Neural cell (in vitro differentiated cells): Measurements from ENCODE around the gene ZNF750. TPM values are rescaled to one million over a fixed set of nuclear protein-coding genes. Genes with fewer than 3 reads are reported as not detected.
A peak's percentile ranks its signal among the peaks of the same experiment; 100 is the strongest.

Source experiments
- H2AFZ ChIP-seq: fragments of 200-600, 300-800 bp; sonication (generic), shearing (Covaris generic); 2 replicates; pipeline ENCODE4 v1.6.0; 2014; ENCODE audit warnings: low read depth, mild to moderate bottlenecking, antibody characterized with exemption, low read length, moderate library complexity
- H3F3A ChIP-seq: fragments of 200-600 bp; shearing (Covaris generic); 2 replicates; pipeline ENCODE4 v1.6.1; 2016; ENCODE audit warnings: mild to moderate bottlenecking, moderate library complexity, mixed read lengths, antibody characterized with exemption, low read length; ENCODE audit not compliant: insufficient read depth, poor library complexity, severe bottlenecking
- H3K27ac ChIP-seq: fragments of 200-600, 300-800 bp; sonication (generic), shearing (Covaris generic); 2 replicates; pipeline ENCODE4 v1.5.1; 2014; ENCODE audit warnings: mild to moderate bottlenecking, low read length, moderate library complexity
- H3K27me3 ChIP-seq: fragments of 300-800, 200-600 bp; sonication (generic), shearing (Covaris generic); 2 replicates; pipeline ENCODE4 v1.6.0; 2014; ENCODE audit warnings: mild to moderate bottlenecking, low read depth, low read length, moderate library complexity; ENCODE audit not compliant: insufficient read depth
- H3K36me3 ChIP-seq: fragments of 300-800, 200-600 bp; sonication (generic), shearing (Covaris generic); 2 replicates; pipeline ENCODE4 v1.5.1; 2014; ENCODE audit warnings: mild to moderate bottlenecking, antibody characterized with exemption, low read length, moderate library complexity; ENCODE audit not compliant: insufficient read depth
- H3K4me2 ChIP-seq: fragments of 300-800, 200-600 bp; sonication (generic), shearing (Covaris generic); 2 replicates; pipeline ENCODE4 v1.6.0; 2014; ENCODE audit warnings: mild to moderate bottlenecking, low read length
- H3K4me3 ChIP-seq: fragments of 300-800, 200-600 bp; sonication (generic), shearing (Covaris generic); 2 replicates; pipeline ENCODE4 v1.5.1; 2014; ENCODE audit warnings: mild to moderate bottlenecking, low read length, moderate library complexity
- H3K79me2 ChIP-seq: fragments of 200-600 bp; shearing (Covaris generic); replicated peaks from 2 replicates; pipeline ENCODE4 v1.6.0; 2014; ENCODE audit warnings: mild to moderate bottlenecking, low read length, moderate library complexity; ENCODE audit not compliant: insufficient read depth
- H3K9ac ChIP-seq: fragments of 300-800, 200-600 bp; sonication (generic), shearing (Covaris generic); 2 replicates; pipeline ENCODE4 v1.6.1; 2016; ENCODE audit warnings: mild to moderate bottlenecking, low read length, mixed read lengths
- H3K9me2 ChIP-seq: fragments of 200-600 bp; shearing (Covaris generic); 2 replicates; pipeline ENCODE4 v1.6.1; 2016; ENCODE audit warnings: mild to moderate bottlenecking, low read length, mixed read lengths; ENCODE audit not compliant: insufficient read depth
- H3K9me3 ChIP-seq: fragments of 200-600, 300-800 bp; sonication (generic), shearing (Covaris generic); 2 replicates; pipeline ENCODE4 v1.6.1; 2016; ENCODE audit warnings: mild to moderate bottlenecking, mixed run types, low read length, moderate library complexity, mixed read lengths
- H4K20me1 ChIP-seq: fragments of 200-600 bp; shearing (Covaris generic); 2 replicates; pipeline ENCODE4 v1.6.1; 2016; ENCODE audit warnings: mild to moderate bottlenecking, mixed run types; ENCODE audit not compliant: insufficient read depth
- EP300 ChIP-seq: fragments of 450-650 bp; conservative IDR thresholded peaks from 2 replicates; pipeline ENCODE4 v1.6.1; 2014; ENCODE audit warnings: antibody characterized with exemption, mild to moderate bottlenecking, moderate library complexity; ENCODE audit not compliant: poor library complexity, severe bottlenecking
- EZH2 ChIP-seq: fragments of 200-600, 300-800 bp; shearing (Covaris generic), sonication (generic); IDR thresholded peaks from 2 replicates; pipeline ENCODE4 v1.6.1; 2014; ENCODE audit warnings: antibody characterized with exemption, low read length, borderline replicate concordance, mild to moderate bottlenecking; ENCODE audit not compliant: insufficient read depth, poor library complexity, severe bottlenecking
- MXI1 ChIP-seq: fragments of 450-650 bp; conservative IDR thresholded peaks from 2 replicates; pipeline ENCODE4 v1.6.1; 2014; ENCODE audit warnings: antibody characterized with exemption, mild to moderate bottlenecking; ENCODE audit not compliant: poor library complexity, severe bottlenecking
- POLR2AphosphoS5 ChIP-seq: IDR thresholded peaks from 2 replicates; pipeline ENCODE4 v1.6.1; 2012
- RAD21 ChIP-seq: fragments of 450-650 bp; conservative IDR thresholded peaks from 2 replicates; pipeline ENCODE4 v1.6.1; 2014; ENCODE audit warnings: antibody characterized with exemption, mild to moderate bottlenecking, moderate library complexity
- SMC3 ChIP-seq: fragments of 450-650 bp; conservative IDR thresholded peaks from 2 replicates; pipeline ENCODE4 v1.6.1; 2014; ENCODE audit warnings: antibody characterized with exemption, mild to moderate bottlenecking, moderate library complexity; ENCODE audit not compliant: poor library complexity
- TAF1 ChIP-seq: IDR thresholded peaks from 2 replicates; pipeline ENCODE4 v1.6.1; 2012; ENCODE audit warnings: low read depth
- polyA plus RNA-seq: library from polyadenylated mRNA; depleted of rRNA; stranded (reverse); fragments of >200 nt; gene quantifications from 2 replicates; pipeline ENCODE4 v1.2.3, GENCODE V29; 2014
- TF ChIP-seq, protein P1 (sequence below): fragments of 450-650 bp; IDR thresholded peaks from 2 replicates; pipeline ENCODE4 v1.5.1; 2014; ENCODE audit warnings: antibody characterized with exemption, mild to moderate bottlenecking, moderate library complexity; ENCODE audit not compliant: poor library complexity, severe bottlenecking
- TF ChIP-seq, protein P2 (sequence below): IDR thresholded peaks from 2 replicates; pipeline ENCODE4 v1.6.1; 2012; ENCODE audit warnings: borderline replicate concordance

ZNF750 gene
- polyA plus RNA-seq, 1 donor from 2014 or later = not detected

DNA sequence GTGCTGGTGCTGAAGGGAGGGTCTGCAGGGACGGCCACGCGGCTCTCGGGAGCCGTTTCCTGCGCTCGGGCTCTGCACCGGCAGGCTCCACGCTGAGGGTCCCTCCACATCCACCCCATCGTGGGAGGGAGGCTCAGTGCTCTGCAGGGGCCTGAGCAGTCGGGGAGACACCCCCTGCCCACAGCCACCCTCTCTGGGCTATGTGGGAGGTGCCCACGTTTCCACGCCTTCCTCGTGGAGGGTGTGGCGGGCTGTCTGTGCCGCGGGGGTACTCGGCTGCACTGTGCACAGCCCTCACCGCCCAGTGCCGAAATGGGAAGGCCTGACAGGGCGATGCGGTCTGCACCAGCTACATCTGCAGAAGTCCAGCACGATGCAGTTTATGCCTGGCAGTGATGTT, 25.5 kb upstream of the ZNF750 start:
- no peaks in the 10 kb centered on the region for H3K9me3 ChIP-seq
- no peak overlapping the region for H3K4me2 ChIP-seq
- H2AFZ ChIP-seq = no peak overlapping the region
- no peaks in the 10 kb centered on the region for H3K27me3 ChIP-seq
- peaks cover 6% of the 10 kb centered on the region for H3F3A ChIP-seq
- no peaks in the 10 kb centered on the region for H4K20me1 ChIP-seq
- H3K9ac ChIP-seq = peak overlapping the region; percentile 20
- H3K36me3 ChIP-seq = peaks cover 2% of the 10 kb centered on the region
- H3K4me3 ChIP-seq = peak overlapping the region; percentile 38
- H3K79me2 ChIP-seq = no peaks in the 10 kb centered on the region
- no peaks in the 10 kb centered on the region for H3K9me2 ChIP-seq
- H3K27ac ChIP-seq = peak overlapping the region; percentile 48
- TF ChIP-seq SMC3 = no peak
- no peak for TF ChIP-seq MXI1
- TF ChIP-seq POLR2AphosphoS5 = no peak
- TF ChIP-seq TAF1 = no peak
- no peak for TF ChIP-seq EZH2
- no peak for TF ChIP-seq EP300
- TF ChIP-seq, protein P1, sequence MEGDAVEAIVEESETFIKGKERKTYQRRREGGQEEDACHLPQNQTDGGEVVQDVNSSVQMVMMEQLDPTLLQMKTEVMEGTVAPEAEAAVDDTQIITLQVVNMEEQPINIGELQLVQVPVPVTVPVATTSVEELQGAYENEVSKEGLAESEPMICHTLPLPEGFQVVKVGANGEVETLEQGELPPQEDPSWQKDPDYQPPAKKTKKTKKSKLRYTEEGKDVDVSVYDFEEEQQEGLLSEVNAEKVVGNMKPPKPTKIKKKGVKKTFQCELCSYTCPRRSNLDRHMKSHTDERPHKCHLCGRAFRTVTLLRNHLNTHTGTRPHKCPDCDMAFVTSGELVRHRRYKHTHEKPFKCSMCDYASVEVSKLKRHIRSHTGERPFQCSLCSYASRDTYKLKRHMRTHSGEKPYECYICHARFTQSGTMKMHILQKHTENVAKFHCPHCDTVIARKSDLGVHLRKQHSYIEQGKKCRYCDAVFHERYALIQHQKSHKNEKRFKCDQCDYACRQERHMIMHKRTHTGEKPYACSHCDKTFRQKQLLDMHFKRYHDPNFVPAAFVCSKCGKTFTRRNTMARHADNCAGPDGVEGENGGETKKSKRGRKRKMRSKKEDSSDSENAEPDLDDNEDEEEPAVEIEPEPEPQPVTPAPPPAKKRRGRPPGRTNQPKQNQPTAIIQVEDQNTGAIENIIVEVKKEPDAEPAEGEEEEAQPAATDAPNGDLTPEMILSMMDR = no peak
- TF ChIP-seq RAD21 = no peak
- TF ChIP-seq, protein P2, sequence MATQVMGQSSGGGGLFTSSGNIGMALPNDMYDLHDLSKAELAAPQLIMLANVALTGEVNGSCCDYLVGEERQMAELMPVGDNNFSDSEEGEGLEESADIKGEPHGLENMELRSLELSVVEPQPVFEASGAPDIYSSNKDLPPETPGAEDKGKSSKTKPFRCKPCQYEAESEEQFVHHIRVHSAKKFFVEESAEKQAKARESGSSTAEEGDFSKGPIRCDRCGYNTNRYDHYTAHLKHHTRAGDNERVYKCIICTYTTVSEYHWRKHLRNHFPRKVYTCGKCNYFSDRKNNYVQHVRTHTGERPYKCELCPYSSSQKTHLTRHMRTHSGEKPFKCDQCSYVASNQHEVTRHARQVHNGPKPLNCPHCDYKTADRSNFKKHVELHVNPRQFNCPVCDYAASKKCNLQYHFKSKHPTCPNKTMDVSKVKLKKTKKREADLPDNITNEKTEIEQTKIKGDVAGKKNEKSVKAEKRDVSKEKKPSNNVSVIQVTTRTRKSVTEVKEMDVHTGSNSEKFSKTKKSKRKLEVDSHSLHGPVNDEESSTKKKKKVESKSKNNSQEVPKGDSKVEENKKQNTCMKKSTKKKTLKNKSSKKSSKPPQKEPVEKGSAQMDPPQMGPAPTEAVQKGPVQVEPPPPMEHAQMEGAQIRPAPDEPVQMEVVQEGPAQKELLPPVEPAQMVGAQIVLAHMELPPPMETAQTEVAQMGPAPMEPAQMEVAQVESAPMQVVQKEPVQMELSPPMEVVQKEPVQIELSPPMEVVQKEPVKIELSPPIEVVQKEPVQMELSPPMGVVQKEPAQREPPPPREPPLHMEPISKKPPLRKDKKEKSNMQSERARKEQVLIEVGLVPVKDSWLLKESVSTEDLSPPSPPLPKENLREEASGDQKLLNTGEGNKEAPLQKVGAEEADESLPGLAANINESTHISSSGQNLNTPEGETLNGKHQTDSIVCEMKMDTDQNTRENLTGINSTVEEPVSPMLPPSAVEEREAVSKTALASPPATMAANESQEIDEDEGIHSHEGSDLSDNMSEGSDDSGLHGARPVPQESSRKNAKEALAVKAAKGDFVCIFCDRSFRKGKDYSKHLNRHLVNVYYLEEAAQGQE = no peak

DNA sequence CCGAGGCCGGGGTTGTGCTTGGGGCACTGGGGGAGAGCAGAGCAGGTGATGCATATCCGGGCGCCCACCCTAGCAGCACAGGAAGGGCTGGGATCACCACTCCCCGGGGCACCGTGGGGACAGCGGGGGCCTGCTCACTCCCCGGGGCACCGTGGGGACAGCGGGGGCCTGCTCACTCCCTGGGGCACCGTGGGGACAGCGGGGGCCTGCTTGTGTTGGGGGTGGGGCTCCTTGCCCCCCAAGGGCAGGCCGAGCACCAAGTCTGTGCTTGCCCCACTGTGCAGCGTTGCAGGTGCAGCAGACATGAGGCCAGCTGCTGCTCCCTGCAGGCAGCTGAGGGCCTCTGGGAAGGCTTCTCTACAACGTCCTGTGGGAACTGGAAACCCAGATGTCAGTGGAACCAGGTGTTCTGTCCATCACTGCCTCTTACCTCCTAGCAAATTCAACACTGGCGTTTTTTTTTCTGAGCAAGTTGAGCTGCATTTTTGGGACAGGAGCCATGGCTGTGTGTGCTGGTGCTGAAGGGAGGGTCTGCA, 25.0 kb upstream of the ZNF750 start:
- Histone ChIP-seq H3K4me2 (no peak overlapping the region), H3F3A (peaks cover 6% of the 10 kb centered on the region), H3K9ac (peak overlapping the region; percentile 20), H3K9me2 (no peaks in the 10 kb centered on the region), H3K4me3 (peak overlapping the region; percentile 38), H3K79me2 (no peaks in the 10 kb centered on the region), H3K27me3 (no peaks in the 10 kb centered on the region), H2AFZ (no peak overlapping the region), H3K9me3 (no peaks in the 10 kb centered on the region), H3K27ac (peak overlapping the region; percentile 48), H4K20me1 (no peaks in the 10 kb centered on the region), H3K36me3 (no peaks in the 10 kb centered on the region)
- TF ChIP-seq SMC3 = no peak
- no peak for TF ChIP-seq EZH2
- TF ChIP-seq EP300 = no peak
- TF ChIP-seq, protein P1 = no peak
- no peak for TF ChIP-seq POLR2AphosphoS5
- no peak for TF ChIP-seq RAD21
- TF ChIP-seq MXI1 = no peak
- TF ChIP-seq, protein P2 = no peak
- no peak for TF ChIP-seq TAF1
